Ishikawa (cell line): ENCODE data around the gene C4orf54.

Experiments used
- CEBPB ChIP-seq: IDR thresholded peaks from 2 replicates; pipeline ENCODE4 v1.6.1; 2012
- CREB1 ChIP-seq: IDR thresholded peaks from 2 replicates; pipeline ENCODE4 v1.6.1; 2012; ENCODE audit warnings: low read depth
- EGR1 ChIP-seq: IDR thresholded peaks from 2 replicates; pipeline ENCODE4 v1.6.1; 2012
- EP300 ChIP-seq: IDR thresholded peaks from 2 replicates; pipeline ENCODE4 v1.6.1; 2012; ENCODE audit warnings: borderline replicate concordance
- FOXM1 ChIP-seq: IDR thresholded peaks from 2 replicates; pipeline ENCODE4 v1.6.1; 2012; ENCODE audit warnings: low read depth, borderline replicate concordance
- MAX ChIP-seq: IDR thresholded peaks from 2 replicates; pipeline ENCODE4 v1.6.1; 2012
- NFIC ChIP-seq: IDR thresholded peaks from 2 replicates; pipeline ENCODE4 v1.6.1; 2012
- RAD21 ChIP-seq: IDR thresholded peaks from 2 replicates; pipeline ENCODE4 v1.6.1; 2012; ENCODE audit warnings: low read depth
- TAF1 ChIP-seq: IDR thresholded peaks from 2 replicates; pipeline ENCODE4 v1.6.1; 2012; ENCODE audit warnings: low read depth, mild to moderate bottlenecking
- TCF12 ChIP-seq: IDR thresholded peaks from 2 replicates; pipeline ENCODE4 v1.6.1; 2012; ENCODE audit warnings: low read depth
- TEAD4 ChIP-seq: IDR thresholded peaks from 2 replicates; pipeline ENCODE4 v1.6.1; 2012
- YY1 ChIP-seq: IDR thresholded peaks from 2 replicates; pipeline ENCODE4 v1.6.1; 2012; ENCODE audit warnings: low read depth
- ZBTB7A ChIP-seq: IDR thresholded peaks from 2 replicates; pipeline ENCODE4 v1.6.1; 2012; ENCODE audit warnings: low read depth
- TF ChIP-seq, protein P1 (sequence below): IDR thresholded peaks from 2 replicates; pipeline ENCODE4 v1.6.1; 2012
- TF ChIP-seq, protein P2 (sequence below): IDR thresholded peaks from 2 replicates; pipeline ENCODE4 v1.6.1; 2012; ENCODE audit warnings: low read depth, mild to moderate bottlenecking

C4orf54 gene

DNA sequence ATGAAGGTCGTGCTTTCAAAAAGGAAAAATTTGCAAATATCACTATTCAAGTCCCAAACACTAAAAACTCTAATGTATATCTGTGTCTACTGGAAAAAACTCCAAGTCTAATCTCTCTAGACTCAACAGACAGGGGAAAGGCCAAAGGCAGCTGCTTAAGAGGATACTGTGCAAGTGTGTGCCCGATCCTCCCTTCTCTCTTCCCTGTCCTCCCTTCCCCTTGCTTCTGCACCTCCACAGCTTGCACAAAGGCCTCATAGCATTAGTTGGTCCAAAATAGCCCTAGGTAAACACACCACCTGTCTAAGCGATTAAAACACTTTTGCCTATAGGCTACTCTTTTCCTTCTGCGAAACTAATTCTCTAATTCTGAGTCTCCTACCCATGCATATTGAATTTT, 10.6 kb downstream of the C4orf54 start:
- TF ChIP-seq ZBTB7A (no peak), EP300 (no peak), CREB1 (no peak), NFIC (no peak), TEAD4 (no peak), TCF12 (no peak), CEBPB (no peak), TAF1 (no peak)

DNA sequence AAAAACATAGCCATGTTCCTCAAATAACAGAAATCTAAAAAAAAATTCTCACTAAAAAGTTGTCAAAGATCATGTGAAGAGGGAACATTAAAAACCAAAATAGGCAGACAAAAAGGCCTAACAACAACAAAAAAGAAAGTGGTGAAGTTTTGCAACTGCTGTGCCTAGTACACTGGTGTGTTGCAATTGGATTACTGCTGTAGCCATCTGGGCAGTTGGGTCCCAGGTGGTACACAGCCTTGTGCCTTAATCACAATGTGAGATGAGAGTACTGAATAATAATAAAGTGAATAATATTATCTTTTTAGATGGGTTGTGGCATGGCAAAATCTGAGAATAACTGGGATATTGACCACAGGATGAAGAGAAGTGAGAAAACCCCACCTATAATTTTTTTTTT, 12.0 kb downstream of the C4orf54 start:
- no peak for TF ChIP-seq CREB1
- no peak for TF ChIP-seq RAD21
- TF ChIP-seq MAX: no peak
- TF ChIP-seq, protein P1, sequence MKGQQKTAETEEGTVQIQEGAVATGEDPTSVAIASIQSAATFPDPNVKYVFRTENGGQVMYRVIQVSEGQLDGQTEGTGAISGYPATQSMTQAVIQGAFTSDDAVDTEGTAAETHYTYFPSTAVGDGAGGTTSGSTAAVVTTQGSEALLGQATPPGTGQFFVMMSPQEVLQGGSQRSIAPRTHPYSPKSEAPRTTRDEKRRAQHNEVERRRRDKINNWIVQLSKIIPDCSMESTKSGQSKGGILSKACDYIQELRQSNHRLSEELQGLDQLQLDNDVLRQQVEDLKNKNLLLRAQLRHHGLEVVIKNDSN: no peak
- TF ChIP-seq, protein P2, sequence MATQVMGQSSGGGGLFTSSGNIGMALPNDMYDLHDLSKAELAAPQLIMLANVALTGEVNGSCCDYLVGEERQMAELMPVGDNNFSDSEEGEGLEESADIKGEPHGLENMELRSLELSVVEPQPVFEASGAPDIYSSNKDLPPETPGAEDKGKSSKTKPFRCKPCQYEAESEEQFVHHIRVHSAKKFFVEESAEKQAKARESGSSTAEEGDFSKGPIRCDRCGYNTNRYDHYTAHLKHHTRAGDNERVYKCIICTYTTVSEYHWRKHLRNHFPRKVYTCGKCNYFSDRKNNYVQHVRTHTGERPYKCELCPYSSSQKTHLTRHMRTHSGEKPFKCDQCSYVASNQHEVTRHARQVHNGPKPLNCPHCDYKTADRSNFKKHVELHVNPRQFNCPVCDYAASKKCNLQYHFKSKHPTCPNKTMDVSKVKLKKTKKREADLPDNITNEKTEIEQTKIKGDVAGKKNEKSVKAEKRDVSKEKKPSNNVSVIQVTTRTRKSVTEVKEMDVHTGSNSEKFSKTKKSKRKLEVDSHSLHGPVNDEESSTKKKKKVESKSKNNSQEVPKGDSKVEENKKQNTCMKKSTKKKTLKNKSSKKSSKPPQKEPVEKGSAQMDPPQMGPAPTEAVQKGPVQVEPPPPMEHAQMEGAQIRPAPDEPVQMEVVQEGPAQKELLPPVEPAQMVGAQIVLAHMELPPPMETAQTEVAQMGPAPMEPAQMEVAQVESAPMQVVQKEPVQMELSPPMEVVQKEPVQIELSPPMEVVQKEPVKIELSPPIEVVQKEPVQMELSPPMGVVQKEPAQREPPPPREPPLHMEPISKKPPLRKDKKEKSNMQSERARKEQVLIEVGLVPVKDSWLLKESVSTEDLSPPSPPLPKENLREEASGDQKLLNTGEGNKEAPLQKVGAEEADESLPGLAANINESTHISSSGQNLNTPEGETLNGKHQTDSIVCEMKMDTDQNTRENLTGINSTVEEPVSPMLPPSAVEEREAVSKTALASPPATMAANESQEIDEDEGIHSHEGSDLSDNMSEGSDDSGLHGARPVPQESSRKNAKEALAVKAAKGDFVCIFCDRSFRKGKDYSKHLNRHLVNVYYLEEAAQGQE: no peak
- no peak for TF ChIP-seq ZBTB7A
- no peak for TF ChIP-seq NFIC
- TF ChIP-seq EP300: no peak
- TF ChIP-seq YY1: no peak
- TF ChIP-seq TCF12: no peak
- no peak for TF ChIP-seq TEAD4
- no peak for TF ChIP-seq FOXM1
- no peak for TF ChIP-seq TAF1
- no peak for TF ChIP-seq EGR1
- no peak for TF ChIP-seq CEBPB

DNA sequence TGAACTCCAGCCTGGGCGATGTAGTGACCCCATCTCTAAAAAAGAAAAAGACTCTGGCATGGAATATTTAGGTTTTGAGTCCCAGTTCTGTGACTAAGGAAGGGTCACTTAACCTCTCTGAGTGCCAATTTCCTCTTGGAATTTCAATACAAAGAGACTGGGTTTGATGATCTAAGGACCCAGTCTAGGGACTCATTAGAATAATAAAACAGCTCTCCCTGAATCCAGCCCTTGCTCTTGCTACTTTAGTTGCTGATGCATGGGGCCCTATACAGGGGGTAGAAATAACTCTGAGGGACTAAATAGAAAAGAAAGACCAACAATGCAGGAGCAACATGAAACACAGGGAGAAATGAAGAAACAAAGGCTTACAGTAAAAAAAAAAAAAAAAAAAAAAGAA, 12.6 kb downstream of the C4orf54 start:
- no peak for TF ChIP-seq TCF12
- TF ChIP-seq TEAD4: no peak
- no peak for TF ChIP-seq YY1
- TF ChIP-seq MAX: no peak
- TF ChIP-seq CREB1: no peak
- TF ChIP-seq, protein P2: no peak
- no peak for TF ChIP-seq NFIC

DNA sequence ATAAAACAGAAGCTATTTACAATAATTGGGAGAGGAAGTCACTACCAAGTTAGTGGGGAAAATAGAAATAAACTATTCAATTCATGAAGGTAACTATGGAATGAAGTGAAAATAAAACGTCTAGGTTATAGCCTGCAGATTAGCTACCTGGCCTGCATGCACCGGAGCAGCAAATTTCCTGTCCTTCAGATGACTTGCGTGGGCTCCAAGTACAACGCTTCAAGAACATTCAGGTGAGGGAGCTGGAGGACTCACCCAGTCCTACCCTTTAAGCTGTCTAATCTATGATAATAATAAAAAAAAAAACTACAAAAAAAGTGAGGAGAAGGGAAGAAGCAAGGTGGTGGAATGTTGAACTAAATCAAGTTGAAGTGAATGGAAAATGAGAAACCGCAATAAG, 13.2 kb downstream of the C4orf54 start:
- TF ChIP-seq MAX: no peak

- TF ChIP-seq CREB1 (no peak), NFIC (no peak)
These were observed 14.7 kb downstream of the C4orf54 start for GRCh38 chr4:99642725-99643489.

- TF ChIP-seq, protein P2: no peak
- TF ChIP-seq TEAD4 (no peak), RAD21 (no peak), EGR1 (no peak), EP300 (no peak), NFIC (no peak), ZBTB7A (no peak), YY1 (no peak), CREB1 (no peak), TAF1 (no peak), MAX (no peak), CEBPB (no peak), FOXM1 (no peak), TCF12 (no peak)
- TF ChIP-seq, protein P1: no peak
These were observed 17.0 kb downstream of the C4orf54 start for GRCh38 chr4:99640676-99641075.
